ENCODE data around the gene NEK10. TPM values are rescaled to one million over a fixed set of nuclear protein-coding genes. Genes with fewer than 3 reads are reported as not detected.

Gene NEK10
- total RNA-seq, 1 experiment from 2014 or later = 1.2 TPM

DNA sequence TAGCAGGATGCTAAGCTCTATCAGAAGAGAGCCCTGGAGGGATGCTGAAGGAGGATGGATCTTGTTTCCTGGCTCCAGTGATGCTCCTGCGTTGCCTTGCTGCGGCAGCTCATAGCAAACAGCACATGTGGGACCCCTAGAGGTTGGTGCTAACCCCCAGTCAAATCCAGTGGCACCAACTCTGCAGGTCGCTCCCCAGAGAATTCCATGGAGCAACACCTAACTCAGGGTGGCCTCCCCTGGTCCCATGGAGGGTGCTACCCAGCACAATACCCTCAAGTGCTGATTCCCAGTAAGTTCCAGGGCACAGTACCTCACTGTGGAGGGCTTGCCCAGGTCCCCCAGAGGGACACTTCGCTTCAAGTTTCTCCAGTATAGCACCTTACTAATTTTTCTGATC, 231.2 kb downstream of the NEK10 start:
- no peak overlapping the region for H3K9ac ChIP-seq (ENCODE audit: low read length)

More for the DNA sequence above, 231.2 kb downstream of the NEK10 start:
- no peaks in the 10 kb centered on the region for H3K9me2 ChIP-seq (ENCODE audit: insufficient read depth)
- intact Hi-C loops (cut with micrococcal nuclease) = no loop called here
- no peaks in the 10 kb centered on the region for H3K4me1 ChIP-seq (ENCODE audit: control insufficient read depth in 1 of 2, insufficient read depth in 2 of 2, low read length in 2 of 2)
- ChIA-PET RAD21 (ENCODE audit: low non-redundant PET in 1 of 2, low total read pairs in 2 of 2, uncharacterized antibody in 2 of 2, unreplicated experiment in 2 of 2) (no interaction called here), POLR2A (no interaction called here), CTCF (interaction anchor here (0.9 kb wide), 1 partner anchor 115 kb away, joined by 4 read pairs; no protein-coding TSS in a partner anchor)
- no peak overlapping the region for H2AFZ ChIP-seq (ENCODE audit: low read depth, low read length, poor library complexity, severe bottlenecking)
- H3K36me3 ChIP-seq (ENCODE audit: control insufficient read depth in 1 of 2, insufficient read depth in 2 of 2, low read length in 2 of 2) = no peaks in the 10 kb centered on the region
- no peak for DNase-seq (ENCODE audit: low read depth, low spot score)
- no peak overlapping the region for H3K4me2 ChIP-seq (ENCODE audit: low read length)
- no peak overlapping the region for H3K27ac ChIP-seq (ENCODE audit: low read depth, low read length)
- TF ChIP-seq, protein P1, sequence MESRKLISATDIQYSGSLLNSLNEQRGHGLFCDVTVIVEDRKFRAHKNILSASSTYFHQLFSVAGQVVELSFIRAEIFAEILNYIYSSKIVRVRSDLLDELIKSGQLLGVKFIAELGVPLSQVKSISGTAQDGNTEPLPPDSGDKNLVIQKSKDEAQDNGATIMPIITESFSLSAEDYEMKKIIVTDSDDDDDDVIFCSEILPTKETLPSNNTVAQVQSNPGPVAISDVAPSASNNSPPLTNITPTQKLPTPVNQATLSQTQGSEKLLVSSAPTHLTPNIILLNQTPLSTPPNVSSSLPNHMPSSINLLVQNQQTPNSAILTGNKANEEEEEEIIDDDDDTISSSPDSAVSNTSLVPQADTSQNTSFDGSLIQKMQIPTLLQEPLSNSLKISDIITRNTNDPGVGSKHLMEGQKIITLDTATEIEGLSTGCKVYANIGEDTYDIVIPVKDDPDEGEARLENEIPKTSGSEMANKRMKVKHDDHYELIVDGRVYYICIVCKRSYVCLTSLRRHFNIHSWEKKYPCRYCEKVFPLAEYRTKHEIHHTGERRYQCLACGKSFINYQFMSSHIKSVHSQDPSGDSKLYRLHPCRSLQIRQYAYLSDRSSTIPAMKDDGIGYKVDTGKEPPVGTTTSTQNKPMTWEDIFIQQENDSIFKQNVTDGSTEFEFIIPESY (IDR thresholded peaks at IDR 0.05; ENCODE audit: extremely low read depth, insufficient replicate concordance, low read length) = no peak
- TF ChIP-seq SRF (IDR thresholded peaks at IDR 0.05; ENCODE audit: low read depth) (no peak), JUND (IDR thresholded peaks at IDR 0.05) (no peak), EZH2phosphoT487 (IDR thresholded peaks at IDR 0.05; ENCODE audit: borderline replicate concordance) (no peak), YY1 (IDR thresholded peaks at IDR 0.05; ENCODE audit: extremely low read depth, insufficient replicate concordance, low read depth, low read length) (no peak), TCF7L2 (IDR thresholded peaks at IDR 0.05; ENCODE audit: borderline replicate concordance, extremely low read depth, insufficient read depth, insufficient read length) (no peak), SP1 (IDR thresholded peaks at IDR 0.05; ENCODE audit: low read depth) (no peak), POLR2AphosphoS5 (IDR thresholded peaks at IDR 0.05; ENCODE audit: low read depth, low read length) (no peak)
- H3K27me3 ChIP-seq (ENCODE audit: insufficient read depth, low read length) = no peaks in the 10 kb centered on the region
- ATAC-seq = no peak
- no peaks in the 10 kb centered on the region for H4K20me1 ChIP-seq (ENCODE audit: insufficient read depth)
- H3K9me3 ChIP-seq (ENCODE audit: control insufficient read depth in 1 of 2, insufficient read depth in 1 of 2, low read depth in 1 of 2, low read length in 2 of 2) = 0 out of 4 replicates have a peak, but pooled peaks cover 0 to 5% of the 10 kb centered on the region in 2 experiments
- no TSS peak for BruUV-seq (replicated peaks)
- no peaks in the 10 kb centered on the region for H3K79me2 ChIP-seq (ENCODE audit: insufficient read depth, low read length)
- H3K4me3 ChIP-seq (replicated peaks in 1 of 2; ENCODE audit: low read depth in 1 of 2, low read length in 2 of 2) = no peak overlapping the region
